Measurements from ENCODE around the gene RAE1.

- TF ChIP-seq POLR2A (IDR thresholded peaks at IDR 0.05) = no peak
- no peak for TF ChIP-seq POLR2AphosphoS5 (IDR thresholded peaks at IDR 0.05)
- no peak for TF ChIP-seq CTCF (IDR thresholded peaks at IDR 0.05)
Measured at GRCh38 chr20:57417051-57417689, 66.1 kb downstream of the RAE1 start.

Measured in breast epithelium (tissue), 3 donors.